Esophagus squamous epithelium (tissue), 4 donors: Measurements from ENCODE around the gene INSYN2B.

Experiments
- CTCF ChIP-seq, 6 experiments: fragments of 450-650 bp in 4 of 6; fragments of 200-600 bp in 2 of 6; sonication (generic) in 2 of 6; IDR thresholded peaks; one replicate each; pipeline ENCODE4 v1.5.1; 2016 to 2019; ENCODE audit warnings: antibody characterized with exemption in 6 of 6, mild to moderate bottlenecking in 4 of 6, moderate library complexity in 4 of 6
- POLR2A ChIP-seq, 4 donors: fragments of 450-650 bp; IDR thresholded peaks; one replicate each; pipeline ENCODE4 v1.6.1; 2017; ENCODE audit warnings: antibody characterized with exemption in 4 of 4, mild to moderate bottlenecking in 4 of 4, moderate library complexity in 3 of 4

DNA sequence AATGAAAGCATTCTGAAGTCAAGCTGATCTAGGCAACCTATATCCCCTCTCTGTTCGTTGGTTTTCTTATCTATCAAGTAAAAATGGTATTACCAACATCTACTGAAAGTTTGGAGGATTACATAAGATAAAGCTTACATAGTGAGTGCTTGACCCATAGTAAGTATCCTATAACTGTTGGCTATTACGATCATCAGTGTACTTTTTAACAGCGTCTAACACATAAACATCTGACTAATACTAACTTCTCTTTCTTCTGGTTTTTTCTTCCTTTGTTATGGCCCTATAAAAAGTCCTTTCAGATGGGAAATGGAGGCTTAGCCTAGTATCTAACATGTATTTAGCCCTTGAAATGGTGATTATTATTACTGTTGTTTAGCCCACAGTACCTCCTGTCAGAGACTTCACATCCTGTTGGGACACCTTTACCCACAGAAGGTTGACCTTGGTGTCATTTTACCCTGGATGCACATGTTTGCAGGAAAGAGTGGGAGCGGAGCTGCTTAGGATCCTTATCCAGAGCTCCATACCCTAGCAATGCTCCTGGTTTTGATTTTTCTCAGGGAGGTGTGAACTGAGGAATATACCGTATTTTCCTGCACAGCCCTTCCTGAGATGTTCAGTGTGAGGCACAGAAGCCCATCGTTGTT is 6.0 kb downstream of the INSYN2B start:
- TF ChIP-seq CTCF (IDR thresholded peaks at IDR 0.05) (no peak), POLR2A (IDR thresholded peaks at IDR 0.05) (no peak)
